Measurements from ENCODE around the gene UPF1. TPM values are rescaled to one million over a fixed set of nuclear protein-coding genes. Genes with fewer than 3 reads are reported as not detected.

The UPF1 gene
- total RNA-seq, 2 donors from 2014 or later = 38.9 to 59.0 TPM

- DNase-seq (no peak), ATAC-seq (no peak)
- no peaks in the 10 kb centered on the region for H3K27me3 ChIP-seq
- intact Hi-C loops (cut with DNase I) = no loop called here
- no peaks in the 10 kb centered on the region for H3K9me3 ChIP-seq
- peaks cover 0 to 13% of the 10 kb centered on the region in 2 donors for H3K36me3 ChIP-seq (replicated peaks in 1 of 2; ENCODE audit: insufficient read depth in 1 of 2, low read depth in 2 of 2)
- TF ChIP-seq, protein P1, sequence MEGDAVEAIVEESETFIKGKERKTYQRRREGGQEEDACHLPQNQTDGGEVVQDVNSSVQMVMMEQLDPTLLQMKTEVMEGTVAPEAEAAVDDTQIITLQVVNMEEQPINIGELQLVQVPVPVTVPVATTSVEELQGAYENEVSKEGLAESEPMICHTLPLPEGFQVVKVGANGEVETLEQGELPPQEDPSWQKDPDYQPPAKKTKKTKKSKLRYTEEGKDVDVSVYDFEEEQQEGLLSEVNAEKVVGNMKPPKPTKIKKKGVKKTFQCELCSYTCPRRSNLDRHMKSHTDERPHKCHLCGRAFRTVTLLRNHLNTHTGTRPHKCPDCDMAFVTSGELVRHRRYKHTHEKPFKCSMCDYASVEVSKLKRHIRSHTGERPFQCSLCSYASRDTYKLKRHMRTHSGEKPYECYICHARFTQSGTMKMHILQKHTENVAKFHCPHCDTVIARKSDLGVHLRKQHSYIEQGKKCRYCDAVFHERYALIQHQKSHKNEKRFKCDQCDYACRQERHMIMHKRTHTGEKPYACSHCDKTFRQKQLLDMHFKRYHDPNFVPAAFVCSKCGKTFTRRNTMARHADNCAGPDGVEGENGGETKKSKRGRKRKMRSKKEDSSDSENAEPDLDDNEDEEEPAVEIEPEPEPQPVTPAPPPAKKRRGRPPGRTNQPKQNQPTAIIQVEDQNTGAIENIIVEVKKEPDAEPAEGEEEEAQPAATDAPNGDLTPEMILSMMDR (IDR thresholded peaks at IDR 0.05) = no peak
- TF ChIP-seq POLR2A (IDR thresholded peaks at IDR 0.05) = no peak
- WGBS, 2 donors = 64 to 67% methylated on average over 7 of the region's 7 CpGs
- no peaks in the 10 kb centered on the region for H3K4me1 ChIP-seq
- H3K4me3 ChIP-seq = no peak overlapping the region
- H3K27ac ChIP-seq = no peak overlapping the region
These were observed 39.8 kb downstream of the UPF1 start for GRCh38 chr19:18871543-18871942.

GRCh38 chr19:18875726-18876125, 44.0 kb downstream of the UPF1 start:
- WGBS, 2 donors = 88 to 92% methylated on average over 5 of the region's 5 CpGs
- Histone ChIP-seq H3K4me3 (no peak overlapping the region), H3K4me1 (no peaks in the 10 kb centered on the region), H3K9me3 (no peaks in the 10 kb centered on the region), H3K27ac (no peak overlapping the region), H3K36me3 (replicated peaks in 1 of 2; ENCODE audit: insufficient read depth in 1 of 2, low read depth in 2 of 2) (no peaks in the 10 kb centered on the region), H3K27me3 (no peaks in the 10 kb centered on the region)
- TF ChIP-seq, protein P1 (IDR thresholded peaks at IDR 0.05) = no peak
- no peak for TF ChIP-seq POLR2A (IDR thresholded peaks at IDR 0.05)
- ATAC-seq (no peak), DNase-seq (no peak)
- intact Hi-C loops (cut with DNase I) = no loop called here

DNA sequence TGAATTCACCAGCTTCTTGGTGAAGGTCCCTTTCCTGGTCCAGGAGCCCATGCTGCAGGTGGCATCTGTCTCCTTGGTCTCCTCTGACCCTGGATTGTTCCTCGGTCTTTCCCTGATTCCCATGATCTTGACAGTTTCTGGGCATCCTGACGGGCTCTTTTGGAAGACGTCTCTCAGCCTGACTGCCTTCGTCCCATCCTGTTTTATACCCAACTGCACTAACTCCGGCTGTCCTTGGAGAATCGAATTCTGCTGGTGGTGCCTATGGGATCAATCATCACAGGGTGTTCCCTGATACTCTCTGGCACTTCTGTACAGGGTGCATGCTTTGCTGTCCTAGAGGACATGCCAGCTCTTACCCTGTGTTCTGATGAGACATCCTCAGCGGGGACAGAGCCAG, 45.1 kb downstream of the UPF1 start:
- no peaks in the 10 kb centered on the region for H3K9me3 ChIP-seq
- H3K27ac ChIP-seq = no peak overlapping the region
- H3K27me3 ChIP-seq = no peaks in the 10 kb centered on the region
- intact Hi-C loops (cut with DNase I) = no loop called here
- no peak overlapping the region for H3K4me3 ChIP-seq
- H3K36me3 ChIP-seq (replicated peaks in 1 of 2; ENCODE audit: insufficient read depth in 1 of 2, low read depth in 2 of 2) = no peaks in the 10 kb centered on the region
- WGBS, 2 donors = 90 to 92% methylated on average over 7 of the region's 7 CpGs
- TF ChIP-seq POLR2A (IDR thresholded peaks at IDR 0.05) = no peak
- TF ChIP-seq, protein P1 (IDR thresholded peaks at IDR 0.05) = no peak
- H3K4me1 ChIP-seq = no peaks in the 10 kb centered on the region
- no peak for DNase-seq
- no peak for ATAC-seq

- no peaks in the 10 kb centered on the region for H3K4me1 ChIP-seq
- 78 to 82% methylated on average over 18 to 25 of the region's 25 CpGs for WGBS, 2 donors
- no peak for ATAC-seq
- no peak overlapping the region for H3K4me3 ChIP-seq
- no peaks in the 10 kb centered on the region for H3K9me3 ChIP-seq
- TF ChIP-seq POLR2A (IDR thresholded peaks at IDR 0.05) = no peak
- TF ChIP-seq, protein P1 (IDR thresholded peaks at IDR 0.05) = no peak
- no peaks in the 10 kb centered on the region for H3K36me3 ChIP-seq (replicated peaks in 1 of 2; ENCODE audit: insufficient read depth in 1 of 2, low read depth in 2 of 2)
- no peaks in the 10 kb centered on the region for H3K27me3 ChIP-seq
- no peak overlapping the region for H3K27ac ChIP-seq
- no peak for DNase-seq
- intact Hi-C loops (cut with DNase I) = no loop called here
These were observed 46.5 kb downstream of the UPF1 start for GRCh38 chr19:18878058-18878797.
